Panc1 (cell line): Measurements from ENCODE around the gene AKAP6. TPM values are rescaled to one million over a fixed set of nuclear protein-coding genes. Genes with fewer than 3 reads are reported as not detected.

ENCODE experiments used
- ATAC-seq: fragments of 200-7000 bp; cut with Tn5 transposase; 2 replicates; pipeline ENCODE4 v1.9.1; 2020; ENCODE audit warnings: mild to moderate bottlenecking, moderate library complexity
- BruUV-seq: library from RNA; stranded (reverse); fragments of 400-500 nt; replicated peaks from 2 replicates; lab custom pipeline; 2021; lab: Mats Ljungman, UMichigan
- CTCF ChIA-PET: fragments of 300-600 bp; sonication (Branson Sonifier 250); formaldehyde crosslinking; loops from one replicate; lab custom pipeline; 2022; ENCODE audit warnings: antibody characterized with exemption; lab: Charles Lee
- POLR2A ChIA-PET: fragments of 300-600 bp; sonication (Branson Sonifier 250); formaldehyde crosslinking; loops from one replicate; lab custom pipeline; 2022; ENCODE audit warnings: antibody characterized with exemption; lab: Charles Lee
- DNase-seq: peaks from one replicate; pipeline ENCODE4 v3.0.0-alpha.2; 2010; ENCODE audit warnings: low read depth, low spot score
- H3K27ac ChIP-seq: 2 replicates; pipeline ENCODE4 v1.5.1; 2011; ENCODE audit warnings: mild to moderate bottlenecking, low read length, inconsistent platforms
- H3K27me3 ChIP-seq: fragments of 200-500 bp; sonication (Bioruptor generic); 2 replicates; pipeline ENCODE4 v1.6.0; 2014; ENCODE audit warnings: low read length, inconsistent platforms; ENCODE audit not compliant: control insufficient read depth, insufficient read depth
- H3K36me3 ChIP-seq: fragments of 200-500 bp; sonication (Bioruptor generic); 2 replicates; pipeline ENCODE4 v1.5.1; 2014; ENCODE audit warnings: inconsistent platforms, mild to moderate bottlenecking, low read length, moderate library complexity; ENCODE audit not compliant: control insufficient read depth, insufficient read depth
- H3K4me1 ChIP-seq: 2 replicates; pipeline ENCODE4 v1.5.1; 2011; ENCODE audit warnings: inconsistent platforms, mild to moderate bottlenecking, low read length, moderate library complexity; ENCODE audit not compliant: control insufficient read depth, insufficient read depth
- H3K4me3 ChIP-seq, 2 experiments: 2 replicates each; pipeline ENCODE4 v1.5.1; 2011 to 2012; ENCODE audit warnings: low read depth in 2 of 2, low read length in 2 of 2, mild to moderate bottlenecking in 2 of 2, inconsistent platforms in 1 of 2, moderate library complexity in 1 of 2
- H3K9me3 ChIP-seq: fragments of 200-500 bp; sonication (Bioruptor generic); 2 replicates; pipeline ENCODE4 v1.5.1; 2014; ENCODE audit warnings: low read depth, mild to moderate bottlenecking, inconsistent platforms, low read length, moderate library complexity; ENCODE audit not compliant: control insufficient read depth, insufficient read depth
- POLR2AphosphoS5 ChIP-seq: IDR thresholded peaks from 2 replicates; pipeline ENCODE4 v1.6.1; 2012; ENCODE audit warnings: mild to moderate bottlenecking, low read depth, low read length, moderate library complexity
- SIN3A ChIP-seq: IDR thresholded peaks from 2 replicates; pipeline ENCODE4 v1.6.1; 2012; ENCODE audit warnings: low read depth, mild to moderate bottlenecking, low read length, moderate library complexity, borderline replicate concordance; ENCODE audit not compliant: insufficient read depth
- TCF7L2 ChIP-seq: IDR thresholded peaks from 2 replicates; pipeline ENCODE4 v1.6.1; 2011; ENCODE audit warnings: mild to moderate bottlenecking, low read depth, low read length, inconsistent platforms
- in situ Hi-C: cut with HindIII; loops from 2 replicates; pipeline ENCODE4 v1.10.0; 2016; ENCODE audit warnings: low sequenced_read_pairs, low pct_unique_long_range_greater_than_20kb
- intact Hi-C: fragments of 100-400 bp; cut with micrococcal nuclease; formaldehyde crosslinking; loops from one replicate; pipeline ENCODE4 v1.10.0; 2022; ENCODE audit not compliant: unreplicated experiment
- total RNA-seq: library from RNA; stranded (reverse); gene quantifications from one replicate; pipeline ENCODE4 v1.2.1, GENCODE V29; 2021; ENCODE audit not compliant: unreplicated experiment
- TF ChIP-seq, protein P1 (sequence below), 2 experiments: IDR thresholded peaks; 2 replicates each; pipeline ENCODE4 v1.6.1; 2011 to 2012; ENCODE audit warnings: low read depth in 2 of 2, control low read depth in 1 of 2, low read length in 1 of 2, mild to moderate bottlenecking in 1 of 2, moderate library complexity in 1 of 2; ENCODE audit not compliant: insufficient read depth in 1 of 2
- TF ChIP-seq, protein P2 (sequence below): fragments of 450-650 bp; IDR thresholded peaks from 2 replicates; pipeline ENCODE4 v1.5.1; 2017; ENCODE audit warnings: mild to moderate bottlenecking

AKAP6 gene
- total RNA-seq, 1 experiment from 2014 or later = 0.82 TPM

DNA sequence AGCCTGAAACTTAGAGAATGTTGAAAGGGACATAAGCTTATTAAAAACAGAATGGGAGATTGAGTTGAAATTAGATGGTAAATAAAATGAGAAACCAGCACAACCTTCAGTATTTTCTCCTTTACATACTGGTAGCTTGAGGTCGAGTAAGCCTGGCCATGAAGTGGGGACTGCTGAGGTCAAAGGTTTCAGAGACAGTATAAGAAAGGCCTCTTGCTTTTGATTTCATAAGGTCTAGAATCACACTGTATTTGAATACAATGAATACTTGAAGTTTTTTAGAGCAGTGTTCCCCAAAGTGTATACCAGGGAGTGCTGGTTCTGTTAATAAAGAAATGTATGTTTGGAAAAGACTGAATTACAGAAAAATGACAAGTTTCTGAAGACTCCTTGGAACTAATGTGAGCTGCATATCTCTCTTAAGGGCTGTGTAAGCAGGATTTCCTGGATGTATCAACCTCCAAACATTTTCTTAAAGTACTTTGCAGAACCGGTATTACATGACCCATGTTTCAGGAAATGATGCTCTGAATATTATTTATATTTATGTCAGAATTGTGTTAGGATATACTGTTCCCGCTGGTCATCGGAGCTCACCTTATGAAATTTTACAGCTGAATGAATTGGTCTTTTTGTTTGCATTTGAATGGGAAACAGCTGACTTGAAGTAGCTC lies 85.0 kb downstream of the AKAP6 start:
- intact Hi-C loops = no loop called here
- ATAC-seq = no peak
- H3K36me3 ChIP-seq = no peaks in the 10 kb centered on the region
- no peaks in the 10 kb centered on the region for H3K4me1 ChIP-seq
- BruUV-seq = no TSS peak
- no peaks in the 10 kb centered on the region for H3K27me3 ChIP-seq
- ChIA-PET CTCF (no interaction called here), POLR2A (no interaction called here)
- TF ChIP-seq POLR2AphosphoS5 = no peak
- TF ChIP-seq TCF7L2 = no peak
- TF ChIP-seq, protein P1, sequence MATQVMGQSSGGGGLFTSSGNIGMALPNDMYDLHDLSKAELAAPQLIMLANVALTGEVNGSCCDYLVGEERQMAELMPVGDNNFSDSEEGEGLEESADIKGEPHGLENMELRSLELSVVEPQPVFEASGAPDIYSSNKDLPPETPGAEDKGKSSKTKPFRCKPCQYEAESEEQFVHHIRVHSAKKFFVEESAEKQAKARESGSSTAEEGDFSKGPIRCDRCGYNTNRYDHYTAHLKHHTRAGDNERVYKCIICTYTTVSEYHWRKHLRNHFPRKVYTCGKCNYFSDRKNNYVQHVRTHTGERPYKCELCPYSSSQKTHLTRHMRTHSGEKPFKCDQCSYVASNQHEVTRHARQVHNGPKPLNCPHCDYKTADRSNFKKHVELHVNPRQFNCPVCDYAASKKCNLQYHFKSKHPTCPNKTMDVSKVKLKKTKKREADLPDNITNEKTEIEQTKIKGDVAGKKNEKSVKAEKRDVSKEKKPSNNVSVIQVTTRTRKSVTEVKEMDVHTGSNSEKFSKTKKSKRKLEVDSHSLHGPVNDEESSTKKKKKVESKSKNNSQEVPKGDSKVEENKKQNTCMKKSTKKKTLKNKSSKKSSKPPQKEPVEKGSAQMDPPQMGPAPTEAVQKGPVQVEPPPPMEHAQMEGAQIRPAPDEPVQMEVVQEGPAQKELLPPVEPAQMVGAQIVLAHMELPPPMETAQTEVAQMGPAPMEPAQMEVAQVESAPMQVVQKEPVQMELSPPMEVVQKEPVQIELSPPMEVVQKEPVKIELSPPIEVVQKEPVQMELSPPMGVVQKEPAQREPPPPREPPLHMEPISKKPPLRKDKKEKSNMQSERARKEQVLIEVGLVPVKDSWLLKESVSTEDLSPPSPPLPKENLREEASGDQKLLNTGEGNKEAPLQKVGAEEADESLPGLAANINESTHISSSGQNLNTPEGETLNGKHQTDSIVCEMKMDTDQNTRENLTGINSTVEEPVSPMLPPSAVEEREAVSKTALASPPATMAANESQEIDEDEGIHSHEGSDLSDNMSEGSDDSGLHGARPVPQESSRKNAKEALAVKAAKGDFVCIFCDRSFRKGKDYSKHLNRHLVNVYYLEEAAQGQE (IDR thresholded peaks at IDR 0.05; ENCODE audit: insufficient read depth in 1 of 2, low read depth in 2 of 2, low read length in 1 of 2) = no peak
- TF ChIP-seq, protein P2, sequence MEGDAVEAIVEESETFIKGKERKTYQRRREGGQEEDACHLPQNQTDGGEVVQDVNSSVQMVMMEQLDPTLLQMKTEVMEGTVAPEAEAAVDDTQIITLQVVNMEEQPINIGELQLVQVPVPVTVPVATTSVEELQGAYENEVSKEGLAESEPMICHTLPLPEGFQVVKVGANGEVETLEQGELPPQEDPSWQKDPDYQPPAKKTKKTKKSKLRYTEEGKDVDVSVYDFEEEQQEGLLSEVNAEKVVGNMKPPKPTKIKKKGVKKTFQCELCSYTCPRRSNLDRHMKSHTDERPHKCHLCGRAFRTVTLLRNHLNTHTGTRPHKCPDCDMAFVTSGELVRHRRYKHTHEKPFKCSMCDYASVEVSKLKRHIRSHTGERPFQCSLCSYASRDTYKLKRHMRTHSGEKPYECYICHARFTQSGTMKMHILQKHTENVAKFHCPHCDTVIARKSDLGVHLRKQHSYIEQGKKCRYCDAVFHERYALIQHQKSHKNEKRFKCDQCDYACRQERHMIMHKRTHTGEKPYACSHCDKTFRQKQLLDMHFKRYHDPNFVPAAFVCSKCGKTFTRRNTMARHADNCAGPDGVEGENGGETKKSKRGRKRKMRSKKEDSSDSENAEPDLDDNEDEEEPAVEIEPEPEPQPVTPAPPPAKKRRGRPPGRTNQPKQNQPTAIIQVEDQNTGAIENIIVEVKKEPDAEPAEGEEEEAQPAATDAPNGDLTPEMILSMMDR = no peak
- TF ChIP-seq SIN3A = no peak
- in situ Hi-C loops = no loop called here
- no peak overlapping the region for H3K4me3 ChIP-seq
- no peaks in the 10 kb centered on the region for H3K9me3 ChIP-seq
- no peak overlapping the region for H3K27ac ChIP-seq
- no peak for DNase-seq

DNA sequence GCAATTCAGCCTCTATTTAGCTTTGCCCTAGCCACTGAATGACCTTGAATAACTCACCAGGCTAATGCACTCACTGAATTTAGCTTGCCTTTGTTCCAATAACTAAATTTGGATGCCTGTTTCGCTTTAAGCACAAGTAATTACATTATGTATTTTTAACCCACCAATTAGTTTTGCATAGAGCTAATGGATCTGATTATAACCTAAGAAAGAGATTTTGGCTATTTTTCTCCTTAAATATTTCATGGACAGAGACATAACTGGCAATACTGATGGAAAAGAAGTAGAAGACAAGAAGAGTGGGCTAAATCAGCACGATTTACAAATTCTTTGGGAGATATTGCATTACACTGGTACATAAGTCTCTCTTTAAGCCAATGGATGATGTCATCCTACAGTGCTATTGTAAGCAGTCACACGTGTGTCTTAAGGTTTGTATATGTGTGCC lies 85.7 kb downstream of the AKAP6 start:
- CTCF ChIA-PET = no interaction called here
- Histone ChIP-seq H3K4me1 (no peaks in the 10 kb centered on the region), H3K4me3 (no peak overlapping the region), H3K27ac (no peak overlapping the region), H3K9me3 (no peaks in the 10 kb centered on the region), H3K27me3 (no peaks in the 10 kb centered on the region), H3K36me3 (no peaks in the 10 kb centered on the region)
- intact Hi-C loops (no loop called here), in situ Hi-C loops (no loop called here)
- BruUV-seq = no TSS peak
- TF ChIP-seq TCF7L2 = no peak
- TF ChIP-seq, protein P1 (IDR thresholded peaks at IDR 0.05; ENCODE audit: insufficient read depth in 1 of 2, low read depth in 2 of 2, low read length in 1 of 2) = no peak
- TF ChIP-seq, protein P2 = no peak
- no peak for TF ChIP-seq SIN3A
- no peak for TF ChIP-seq POLR2AphosphoS5
- ATAC-seq (no peak), DNase-seq (no peak)
- POLR2A ChIA-PET = no interaction called here
